ENCODE measurements around the gene CD5L.

DNA sequence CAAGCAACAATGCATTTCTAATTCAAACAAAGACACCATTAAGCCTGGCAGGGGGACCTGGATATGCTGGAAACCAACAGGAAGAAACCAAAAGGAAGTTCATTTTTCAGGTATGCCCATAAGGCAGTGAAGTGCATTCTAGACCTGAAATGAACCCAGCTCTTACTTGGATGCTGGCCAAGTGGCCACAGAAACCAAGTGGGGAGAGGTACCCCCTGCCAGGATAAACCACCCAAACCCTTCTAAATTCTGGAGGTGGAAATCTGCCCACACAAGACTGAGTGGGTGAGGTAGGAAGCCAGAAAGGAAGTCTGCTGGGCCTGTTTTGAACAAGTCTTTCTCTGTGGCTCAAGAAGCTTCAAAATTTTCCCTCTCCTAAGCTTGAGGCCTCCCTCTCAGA is 2.6 kb downstream of the CD5L start:
- TF ChIP-seq, protein P1, sequence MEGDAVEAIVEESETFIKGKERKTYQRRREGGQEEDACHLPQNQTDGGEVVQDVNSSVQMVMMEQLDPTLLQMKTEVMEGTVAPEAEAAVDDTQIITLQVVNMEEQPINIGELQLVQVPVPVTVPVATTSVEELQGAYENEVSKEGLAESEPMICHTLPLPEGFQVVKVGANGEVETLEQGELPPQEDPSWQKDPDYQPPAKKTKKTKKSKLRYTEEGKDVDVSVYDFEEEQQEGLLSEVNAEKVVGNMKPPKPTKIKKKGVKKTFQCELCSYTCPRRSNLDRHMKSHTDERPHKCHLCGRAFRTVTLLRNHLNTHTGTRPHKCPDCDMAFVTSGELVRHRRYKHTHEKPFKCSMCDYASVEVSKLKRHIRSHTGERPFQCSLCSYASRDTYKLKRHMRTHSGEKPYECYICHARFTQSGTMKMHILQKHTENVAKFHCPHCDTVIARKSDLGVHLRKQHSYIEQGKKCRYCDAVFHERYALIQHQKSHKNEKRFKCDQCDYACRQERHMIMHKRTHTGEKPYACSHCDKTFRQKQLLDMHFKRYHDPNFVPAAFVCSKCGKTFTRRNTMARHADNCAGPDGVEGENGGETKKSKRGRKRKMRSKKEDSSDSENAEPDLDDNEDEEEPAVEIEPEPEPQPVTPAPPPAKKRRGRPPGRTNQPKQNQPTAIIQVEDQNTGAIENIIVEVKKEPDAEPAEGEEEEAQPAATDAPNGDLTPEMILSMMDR (IDR thresholded peaks at IDR 0.05), result no peak
- no peak for TF ChIP-seq POLR2A (IDR thresholded peaks at IDR 0.05)
